Measurements from ENCODE around the gene OLFML3. TPM values are rescaled to one million over a fixed set of nuclear protein-coding genes. Genes with fewer than 3 reads are reported as not detected.
A peak's percentile ranks its signal among the peaks of the same experiment; 100 is the strongest.

OLFML3 gene
- total and polyA plus RNA-seq, 7 experiments from 2014 or later: 0.24 to 1.8 (median 1.1) TPM; not detected in 2

GRCh38 chr1:113949007-113949406, 30.3 kb upstream of the OLFML3 start:
- Mint-ChIP-seq H3K27me3 (no peaks in the 10 kb centered on the region), H3K27ac (peak overlapping the region in 8 of 9 donors; percentile 92 to 99 (median 97)), H3K9me3 (peaks cover 0 to 2% (median 0%) of the 10 kb centered on the region in 11 donors), H3K4me1 (peaks cover 33 to 95% (median 85%) of the 10 kb centered on the region in 7 donors), H3K36me3 (peaks cover 0 to 28% (median 7%) of the 10 kb centered on the region in 5 donors), H3K4me3 (peak overlapping the region in 9 of 10 donors; percentile 36 to 88 (median 72))
- ChIA-PET CTCF (interaction anchor here (0.7 to 3.0 kb wide), 6 partner anchors 9 to 791 kb away, joined by 3 to 21 read pairs (median 4); partner anchors contain the start of gene AP4B1), POLR2A (interaction anchor here (0.7 to 19.6 kb wide), 5 partner anchors 9 to 110 kb away, joined by 4 to 360 read pairs (median 5); partner anchors contain the start of genes AP4B1 and HIPK1)
- intact Hi-C loops (cut with micrococcal nuclease): loop anchor here (5.0 to 10.0 kb wide), 4 partner anchors 112 to 1146 kb away; partner anchors contain the start of genes MAGI3 (in 1 of the 2) and PHTF1 (in 1 of the 2)
- DNase-seq (peak in 5 of 9 donors; percentile 16 to 53 (median 41)), ATAC-seq (no peak)
- Histone ChIP-seq H3K36me3 (ENCODE audit: control insufficient read depth in 2 of 3, insufficient read depth in 3 of 3, low read length in 3 of 3) (peaks cover 0 to 5% (median 0%) of the 10 kb centered on the region in 3 experiments), H3K27me3 (ENCODE audit: control insufficient read depth in 2 of 2, insufficient read depth in 2 of 2, low read length in 2 of 2) (no peaks in the 10 kb centered on the region), H3K4me3 (ENCODE audit: low read length) (no peak overlapping the region), H3K4me1 (ENCODE audit: control insufficient read depth in 2 of 2, insufficient read depth in 2 of 2, low read length in 2 of 2) (peaks cover 42 to 68% of the 10 kb centered on the region in 2 donors), H3K9me3 (ENCODE audit: control insufficient read depth in 2 of 3, low read length in 3 of 3) (no peaks in the 10 kb centered on the region), H3K27ac (ENCODE audit: low read depth, low read length) (peak overlapping the region; percentile 73)

GRCh38 chr1:113950908-113951307, 28.4 kb upstream of the OLFML3 start:
- DNase-seq (no peak), ATAC-seq (no peak)
- H3K27ac ChIP-seq (ENCODE audit: low read depth, low read length): peak overlapping the region; percentile 73
- Mint-ChIP-seq H3K9me3 (peaks cover 0 to 2% (median 0%) of the 10 kb centered on the region in 11 donors), H3K4me1 (peaks cover 26 to 95% (median 85%) of the 10 kb centered on the region in 7 donors), H3K27me3 (no peaks in the 10 kb centered on the region), H3K27ac (peak overlapping the region in 7 of 9 donors; percentile 20 to 99 (median 97)), H3K36me3 (peaks cover 5 to 24% (median 11%) of the 10 kb centered on the region in 5 donors), H3K4me3 (no peak overlapping the region)
- peaks cover 38 to 52% of the 10 kb centered on the region in 2 donors for H3K4me1 ChIP-seq (ENCODE audit: control insufficient read depth in 2 of 2, insufficient read depth in 2 of 2, low read length in 2 of 2)
- intact Hi-C loops (cut with micrococcal nuclease): no loop called here
- no peaks in the 10 kb centered on the region for H3K27me3 ChIP-seq (ENCODE audit: control insufficient read depth in 2 of 2, insufficient read depth in 2 of 2, low read length in 2 of 2)
- ChIA-PET CTCF (interaction anchor here (1.1 to 3.0 kb wide), 4 partner anchors 20 to 47 kb away, joined by 4 to 21 read pairs (median 6); partner anchors contain the start of genes AP4B1 and HIPK1), POLR2A (interaction anchor here (19.6 kb wide), 1 partner anchor 16 kb away, joined by 360 read pairs; the partner anchor contains the start of gene HIPK1)
- no peaks in the 10 kb centered on the region for H3K9me3 ChIP-seq (ENCODE audit: control insufficient read depth in 2 of 3, low read length in 3 of 3)
- no peak overlapping the region for H3K4me3 ChIP-seq (ENCODE audit: low read length)
- H3K36me3 ChIP-seq (ENCODE audit: control insufficient read depth in 2 of 3, insufficient read depth in 3 of 3, low read length in 3 of 3): peaks cover 0 to 7% (median 7%) of the 10 kb centered on the region in 3 experiments

GRCh38 chr1:113951719-113952118, 27.6 kb upstream of the OLFML3 start:
- H3K27ac Mint-ChIP-seq: peak overlapping the region in 6 of 9 donors; percentile 70 to 99 (median 81)
- ChIA-PET POLR2A (interaction anchor here (0.6 to 19.6 kb wide), 2 partner anchors 17 to 620 kb away, joined by 3 to 360 read pairs; partner anchors contain the start of gene HIPK1), CTCF (interaction anchor here (1.1 to 2.0 kb wide), 3 partner anchors 21 to 48 kb away, joined by 4 to 8 read pairs (median 4); partner anchors contain the start of genes AP4B1 and HIPK1)
- no peak for ATAC-seq
- DNase-seq: no peak
- Histone ChIP-seq H3K4me3 (ENCODE audit: low read length) (no peak overlapping the region), H3K4me1 (ENCODE audit: control insufficient read depth in 2 of 2, insufficient read depth in 2 of 2, low read length in 2 of 2) (peaks cover 31 to 44% of the 10 kb centered on the region in 2 donors), H3K36me3 (ENCODE audit: control insufficient read depth in 2 of 3, insufficient read depth in 3 of 3, low read length in 3 of 3) (peaks cover 3 to 11% (median 7%) of the 10 kb centered on the region in 3 experiments), H3K27me3 (ENCODE audit: control insufficient read depth in 2 of 2, insufficient read depth in 2 of 2, low read length in 2 of 2) (no peaks in the 10 kb centered on the region), H3K27ac (ENCODE audit: low read depth, low read length) (no peak overlapping the region), H3K9me3 (ENCODE audit: control insufficient read depth in 2 of 3, low read length in 3 of 3) (no peaks in the 10 kb centered on the region)
- peaks cover 23 to 91% (median 80%) of the 10 kb centered on the region in 7 donors for H3K4me1 Mint-ChIP-seq
- peak overlapping the region in 2 of 10 donors; percentile 16 to 25 for H3K4me3 Mint-ChIP-seq
- intact Hi-C loops (cut with micrococcal nuclease): no loop called here
- H3K36me3 Mint-ChIP-seq: peaks cover 10 to 26% (median 16%) of the 10 kb centered on the region in 5 donors
- H3K27me3 Mint-ChIP-seq: no peaks in the 10 kb centered on the region
- peaks cover 0 to 2% (median 0%) of the 10 kb centered on the region in 11 donors for H3K9me3 Mint-ChIP-seq

GRCh38 chr1:113957984-113958383, 21.3 kb upstream of the OLFML3 start:
- Histone ChIP-seq H3K4me1 (ENCODE audit: control insufficient read depth in 2 of 2, insufficient read depth in 2 of 2, low read length in 2 of 2) (no peaks in the 10 kb centered on the region), H3K36me3 (ENCODE audit: control insufficient read depth in 2 of 3, insufficient read depth in 3 of 3, low read length in 3 of 3) (peaks cover 24 to 47% (median 29%) of the 10 kb centered on the region in 3 experiments), H3K27me3 (ENCODE audit: control insufficient read depth in 2 of 2, insufficient read depth in 2 of 2, low read length in 2 of 2) (no peaks in the 10 kb centered on the region), H3K9me3 (ENCODE audit: control insufficient read depth in 2 of 3, low read length in 3 of 3) (no peaks in the 10 kb centered on the region), H3K27ac (ENCODE audit: low read depth, low read length) (no peak overlapping the region), H3K4me3 (ENCODE audit: low read length) (no peak overlapping the region)
- H3K27ac Mint-ChIP-seq: peak overlapping the region in 1 of 9 donors; percentile 14
- H3K36me3 Mint-ChIP-seq: peaks cover 14 to 66% (median 36%) of the 10 kb centered on the region in 5 donors
- H3K4me1 Mint-ChIP-seq: peaks cover 8 to 53% (median 40%) of the 10 kb centered on the region in 7 donors
- CTCF ChIA-PET: interaction anchor here (1.3 kb wide), 1 partner anchor 27 kb away, joined by 3 read pairs; no protein-coding TSS in a partner anchor
- POLR2A ChIA-PET: interaction anchor here (1.4 kb wide), 1 partner anchor 9 kb away, joined by 4 read pairs; no protein-coding TSS in a partner anchor
- intact Hi-C loops (cut with micrococcal nuclease): no loop called here
- no peak for ATAC-seq
- no peaks in the 10 kb centered on the region for H3K27me3 Mint-ChIP-seq
- DNase-seq: no peak
- H3K4me3 Mint-ChIP-seq: no peak overlapping the region
- H3K9me3 Mint-ChIP-seq: no peaks in the 10 kb centered on the region

GRCh38 chr1:113958691-113959090, 20.6 kb upstream of the OLFML3 start:
- H3K27me3 ChIP-seq (ENCODE audit: control insufficient read depth in 2 of 2, insufficient read depth in 2 of 2, low read length in 2 of 2): no peaks in the 10 kb centered on the region
- intact Hi-C loops (cut with micrococcal nuclease): no loop called here
- no peak overlapping the region for H3K4me3 Mint-ChIP-seq
- no peaks in the 10 kb centered on the region for H3K9me3 ChIP-seq (ENCODE audit: control insufficient read depth in 2 of 3, low read length in 3 of 3)
- ATAC-seq (no peak), DNase-seq (no peak)
- H3K27ac Mint-ChIP-seq: peak overlapping the region in 4 of 9 donors; percentile 4 to 38 (median 21)
- H3K27me3 Mint-ChIP-seq: no peaks in the 10 kb centered on the region
- H3K4me1 Mint-ChIP-seq: peaks cover 11 to 57% (median 41%) of the 10 kb centered on the region in 7 donors
- peaks cover 31 to 52% (median 35%) of the 10 kb centered on the region in 3 experiments for H3K36me3 ChIP-seq (ENCODE audit: control insufficient read depth in 2 of 3, insufficient read depth in 3 of 3, low read length in 3 of 3)
- CTCF ChIA-PET: interaction anchor here (1.3 kb wide), 1 partner anchor 28 kb away, joined by 3 read pairs; no protein-coding TSS in a partner anchor
- no peaks in the 10 kb centered on the region for H3K4me1 ChIP-seq (ENCODE audit: control insufficient read depth in 2 of 2, insufficient read depth in 2 of 2, low read length in 2 of 2)
- H3K36me3 Mint-ChIP-seq: peaks cover 14 to 71% (median 38%) of the 10 kb centered on the region in 5 donors
- no peak overlapping the region for H3K4me3 ChIP-seq (ENCODE audit: low read length)
- no peaks in the 10 kb centered on the region for H3K9me3 Mint-ChIP-seq
- H3K27ac ChIP-seq (ENCODE audit: low read depth, low read length): no peak overlapping the region
- POLR2A ChIA-PET: interaction anchor here (0.5 to 1.4 kb wide), 2 partner anchors 9 to 27 kb away, joined by 3 to 4 read pairs; no protein-coding TSS in a partner anchor

- Histone ChIP-seq H3K9me3 (ENCODE audit: control insufficient read depth in 2 of 3, low read length in 3 of 3) (no peaks in the 10 kb centered on the region), H3K27me3 (ENCODE audit: control insufficient read depth in 2 of 2, insufficient read depth in 2 of 2, low read length in 2 of 2) (no peaks in the 10 kb centered on the region), H3K36me3 (ENCODE audit: control insufficient read depth in 2 of 3, insufficient read depth in 3 of 3, low read length in 3 of 3) (peaks cover 33 to 70% (median 42%) of the 10 kb centered on the region in 3 experiments), H3K4me3 (ENCODE audit: low read length) (no peak overlapping the region), H3K27ac (ENCODE audit: low read depth, low read length) (no peak overlapping the region), H3K4me1 (ENCODE audit: control insufficient read depth in 2 of 2, insufficient read depth in 2 of 2, low read length in 2 of 2) (no peaks in the 10 kb centered on the region)
- peaks cover 14 to 65% (median 39%) of the 10 kb centered on the region in 5 donors for H3K36me3 Mint-ChIP-seq
- no peaks in the 10 kb centered on the region for H3K27me3 Mint-ChIP-seq
- ChIA-PET CTCF (interaction anchor here (0.6 to 2.4 kb wide), 11 partner anchors 8 to 278 kb away, joined by 3 to 14 read pairs (median 4); partner anchors contain the start of gene HIPK1), POLR2A (interaction anchor here (0.5 to 2.4 kb wide), 6 partner anchors 33 to 203 kb away, joined by 3 to 22 read pairs (median 3); partner anchors contain the start of gene HIPK1)
- intact Hi-C loops (cut with micrococcal nuclease): loop anchor here (1.0 to 2.0 kb wide), 4 partner anchors 33 to 128 kb away; partner anchors contain the start of gene AP4B1 (in 1 of the 2)
- H3K4me1 Mint-ChIP-seq: peaks cover 4 to 35% (median 20%) of the 10 kb centered on the region in 7 donors
- DNase-seq: peak in 3 of 9 donors; percentile 25 to 46 (median 39)
- no peak overlapping the region for H3K4me3 Mint-ChIP-seq
- H3K27ac Mint-ChIP-seq: peak overlapping the region in 8 of 9 donors; percentile 22 to 87 (median 76)
- no peaks in the 10 kb centered on the region for H3K9me3 Mint-ChIP-seq
- peak; percentile 68 for ATAC-seq
These were observed 15.9 kb upstream of the OLFML3 start for GRCh38 chr1:113963281-113963906.

Data from naive thymus-derived CD4-positive, alpha-beta T cell (primary cell).